Naive thymus-derived CD4-positive, alpha-beta T cell (primary cell): ENCODE data around the gene TMEM200A. TPM values are rescaled to one million over a fixed set of nuclear protein-coding genes. Genes with fewer than 3 reads are reported as not detected.

ENCODE experiments used
- ATAC-seq: fragments of 150-1000 bp; cut with Tn5 transposase; 2 replicates; pipeline ENCODE4 v1.10.0; 2021; ENCODE audit warnings: mild to moderate bottlenecking, moderate library complexity
- CTCF ChIA-PET: fragments of 350-600 bp; sonication (Branson Sonifier 250); formaldehyde crosslinking; loops from one replicate; lab custom pipeline; 2021; ENCODE audit warnings: antibody characterized with exemption; lab: Charles Lee
- POLR2A ChIA-PET: fragments of 350-600 bp; sonication (Branson Sonifier 250); formaldehyde crosslinking; loops from one replicate; lab custom pipeline; 2021; ENCODE audit warnings: antibody characterized with exemption, inconsistent platforms; lab: Charles Lee
- DNase-seq, 9 donors: peaks; one replicate each; pipeline versions ENCODE4 v3.0.0 to v3.0.0-alpha.2; 2020 to 2022; ENCODE audit warnings: mixed read lengths in 1 of 9
- H3K27ac ChIP-seq: one replicate; pipeline ENCODE4 v1.7.0; 2013; ENCODE audit warnings: mild to moderate bottlenecking, low read depth, low read length, moderate library complexity
- H3K27me3 ChIP-seq, 2 donors: one replicate each; pipeline ENCODE4 v1.7.0; 2013; ENCODE audit warnings: low read length in 2 of 2, mild to moderate bottlenecking in 2 of 2, moderate library complexity in 2 of 2; ENCODE audit not compliant: control insufficient read depth in 2 of 2, insufficient read depth in 2 of 2
- H3K36me3 ChIP-seq, 3 experiments: 1 replicate in 2 of 3; 2 replicates in 1 of 3; pipeline ENCODE4 v1.7.0; 2013; ENCODE audit warnings: low read length in 3 of 3, mild to moderate bottlenecking in 3 of 3, moderate library complexity in 1 of 3; ENCODE audit not compliant: insufficient read depth in 3 of 3, control insufficient read depth in 2 of 3
- H3K4me1 ChIP-seq, 2 donors: one replicate each; pipeline ENCODE4 v1.7.0; 2013; ENCODE audit warnings: low read length in 2 of 2, mild to moderate bottlenecking in 2 of 2, moderate library complexity in 1 of 2; ENCODE audit not compliant: control insufficient read depth in 2 of 2, insufficient read depth in 2 of 2
- H3K4me3 ChIP-seq: 2 replicates; pipeline ENCODE4 v1.7.0; 2013; ENCODE audit warnings: mild to moderate bottlenecking, low read length
- H3K9me3 ChIP-seq, 3 experiments: 1 replicate in 2 of 3; 2 replicates in 1 of 3; pipeline ENCODE4 v1.7.0; 2013; ENCODE audit warnings: low read length in 3 of 3; ENCODE audit not compliant: control insufficient read depth in 2 of 3
- H3K27ac Mint-ChIP-seq, 9 donors: one replicate each; pipeline ENCODE4 v1.8.0; 2020 to 2022; ENCODE audit warnings: mixed read lengths in 9 of 9, mild to moderate bottlenecking in 8 of 9, moderate library complexity in 5 of 9, inconsistent platforms in 2 of 9
- H3K27me3 Mint-ChIP-seq, 5 donors: one replicate each; pipeline ENCODE4 v1.8.0; 2021 to 2022; ENCODE audit warnings: mixed read lengths in 5 of 5, mild to moderate bottlenecking in 1 of 5
- H3K36me3 Mint-ChIP-seq, 5 donors: one replicate each; pipeline ENCODE4 v1.8.0; 2020 to 2022; ENCODE audit warnings: mixed read lengths in 5 of 5, mild to moderate bottlenecking in 3 of 5, inconsistent platforms in 1 of 5
- H3K4me1 Mint-ChIP-seq, 7 donors: one replicate each; pipeline ENCODE4 v1.8.0; 2020 to 2022; ENCODE audit warnings: mixed read lengths in 7 of 7, mild to moderate bottlenecking in 3 of 7, inconsistent platforms in 1 of 7
- H3K4me3 Mint-ChIP-seq, 10 donors: one replicate each; pipeline ENCODE4 v1.8.0; 2020 to 2022; ENCODE audit warnings: mild to moderate bottlenecking in 10 of 10, mixed read lengths in 10 of 10, moderate library complexity in 6 of 10, inconsistent platforms in 2 of 10
- H3K9me3 Mint-ChIP-seq, 11 donors: one replicate each; pipeline ENCODE4 v1.8.0; 2020 to 2022; ENCODE audit warnings: mixed read lengths in 11 of 11, mild to moderate bottlenecking in 4 of 11, inconsistent platforms in 1 of 11, moderate library complexity in 1 of 11
- intact Hi-C, 2 donors: fragments of 100-400 bp; cut with micrococcal nuclease; formaldehyde crosslinking; loops; one replicate each; pipeline ENCODE4 v1.15.1; 2023
- polyA plus RNA-seq, 2 donors: library from polyadenylated mRNA; unstranded; fragments of 300-500 nt; fragmentation: Illumina TruSeq; gene quantifications; one replicate each; pipeline ENCODE4 v1.2.3, GENCODE V29; 2021
- total RNA-seq, 6 experiments: library from RNA in 5 of 6; stranded (reverse) in 5 of 6; gene quantifications; 1 replicate in 5 of 6; 2 replicates in 1 of 6; pipeline ENCODE4 v1.2.3 and lab custom pipeline; 2021 to 2026

The TMEM200A gene
- total and polyA plus RNA-seq, 7 experiments from 2014 or later, result 0.15 to 7.2 (median 0.46) TPM; not detected in 1

DNA sequence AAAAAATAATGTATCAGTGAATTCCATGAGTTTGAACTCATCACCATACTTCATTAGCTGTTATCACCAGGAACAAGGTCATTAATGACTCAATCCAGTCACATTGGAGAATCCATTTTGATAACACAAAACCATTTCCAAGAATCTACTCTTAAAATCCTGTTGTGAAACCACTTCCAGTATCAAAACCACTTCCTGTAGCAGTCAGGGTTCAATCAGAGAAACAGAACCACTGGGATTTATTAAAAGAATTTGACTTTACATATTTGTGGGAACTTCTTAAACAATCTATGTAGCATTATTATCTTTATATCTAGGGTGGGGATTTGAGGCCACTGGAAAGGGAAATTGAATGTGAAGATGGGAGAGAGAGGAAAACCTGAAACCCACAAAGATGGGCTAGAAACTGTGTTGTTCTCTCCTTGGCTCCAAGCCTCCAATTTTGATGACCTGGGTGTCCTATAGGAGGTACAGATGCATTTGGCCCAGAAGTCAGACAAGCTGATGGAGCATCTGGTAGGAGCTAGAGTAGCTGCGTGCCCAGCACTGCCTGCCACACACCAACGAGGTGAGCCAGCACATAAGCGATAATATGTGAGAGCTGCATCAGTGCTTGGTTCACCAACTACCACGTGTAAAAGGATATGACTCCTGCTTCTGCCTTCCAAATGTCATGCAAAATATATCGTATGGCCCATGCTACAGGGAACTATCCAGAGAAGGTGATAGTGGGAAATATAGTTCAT lies 117.0 kb downstream of the TMEM200A start:
- Histone ChIP-seq H3K27ac (no peak overlapping the region), H3K9me3 (no peaks in the 10 kb centered on the region), H3K27me3 (no peaks in the 10 kb centered on the region), H3K4me3 (no peak overlapping the region), H3K36me3 (no peaks in the 10 kb centered on the region), H3K4me1 (peaks cover 7 to 16% of the 10 kb centered on the region in 2 donors)
- Mint-ChIP-seq H3K9me3 (peaks cover 0 to 32% (median 5%) of the 10 kb centered on the region in 11 donors), H3K4me3 (peak overlapping the region; percentile 15 to 77 (median 51)), H3K36me3 (peaks cover 0 to 41% (median 4%) of the 10 kb centered on the region in 5 donors), H3K27ac (peak overlapping the region in 4 of 9 donors; percentile 10 to 72 (median 58)), H3K27me3 (no peaks in the 10 kb centered on the region), H3K4me1 (peaks cover 9 to 40% (median 32%) of the 10 kb centered on the region in 7 donors)
- ATAC-seq, result no peak
- intact Hi-C loops, result loop anchor here in 1 of 2 donors (2.0 kb wide), 1 partner anchor 30 kb away; no protein-coding TSS in a partner anchor
- ChIA-PET POLR2A (no interaction called here), CTCF (no interaction called here)
- peak in 3 of 9 donors; percentile 8 to 9 (median 9) for DNase-seq

DNA sequence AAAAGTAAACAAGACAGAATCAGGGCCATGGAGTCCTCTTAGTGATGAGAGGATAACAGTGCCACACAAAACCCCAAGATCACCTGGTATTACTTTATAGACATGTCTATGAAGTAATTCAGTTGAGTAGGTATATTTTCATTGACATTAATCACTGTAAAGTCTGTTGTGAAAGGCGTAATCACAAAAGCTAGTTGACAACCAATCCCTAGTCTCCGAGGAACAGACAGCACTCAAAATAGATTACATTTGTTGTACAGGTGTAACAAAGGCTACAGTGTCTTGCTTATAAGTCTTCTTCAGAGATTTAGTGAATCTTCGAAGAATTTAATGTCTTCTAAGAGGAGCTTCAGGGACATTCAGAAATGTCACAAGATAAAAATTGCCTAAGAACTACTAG lies 120.1 kb downstream of the TMEM200A start:
- Mint-ChIP-seq H3K36me3 (peaks cover 0 to 36% (median 0%) of the 10 kb centered on the region in 5 donors), H3K9me3 (peaks cover 0 to 24% (median 0%) of the 10 kb centered on the region in 11 donors), H3K27me3 (no peaks in the 10 kb centered on the region), H3K27ac (no peak overlapping the region), H3K4me1 (peaks cover 10 to 40% (median 31%) of the 10 kb centered on the region in 7 donors), H3K4me3 (no peak overlapping the region)
- no peak for DNase-seq
- no peak overlapping the region for H3K27ac ChIP-seq
- intact Hi-C loops, result no loop called here
- no peak for ATAC-seq
- no peaks in the 10 kb centered on the region for H3K36me3 ChIP-seq
- no peaks in the 10 kb centered on the region for H3K9me3 ChIP-seq
- no peak overlapping the region for H3K4me3 ChIP-seq
- ChIA-PET CTCF (no interaction called here), POLR2A (no interaction called here)
- peaks cover 7 to 16% of the 10 kb centered on the region in 2 donors for H3K4me1 ChIP-seq
- H3K27me3 ChIP-seq, result no peaks in the 10 kb centered on the region

DNA sequence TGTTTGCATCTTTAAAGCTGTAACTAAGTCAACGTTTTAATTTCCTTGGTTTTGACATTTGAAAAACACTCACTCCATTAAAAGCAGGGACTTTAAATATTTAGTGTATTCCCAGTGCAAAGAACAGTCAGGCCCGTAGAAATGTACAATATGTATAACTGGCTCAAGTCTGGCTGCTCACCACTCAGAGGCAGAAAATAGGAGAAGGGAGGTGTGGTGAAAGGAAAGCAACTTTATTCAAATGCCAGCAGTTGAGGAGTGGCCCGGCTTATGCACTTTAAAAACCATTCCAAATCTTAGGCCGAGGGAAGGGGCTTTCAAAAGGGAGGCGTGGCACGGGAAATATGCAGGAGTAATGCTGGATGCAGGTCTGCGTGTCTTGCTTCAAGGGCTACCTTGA lies 120.6 kb downstream of the TMEM200A start:
- Mint-ChIP-seq H3K4me3 (no peak overlapping the region), H3K36me3 (peaks cover 0 to 37% (median 0%) of the 10 kb centered on the region in 5 donors), H3K9me3 (peaks cover 0 to 26% (median 0%) of the 10 kb centered on the region in 11 donors), H3K27me3 (no peaks in the 10 kb centered on the region), H3K27ac (peak overlapping the region in 1 of 9 donors; percentile 80), H3K4me1 (peaks cover 10 to 37% (median 31%) of the 10 kb centered on the region in 7 donors)
- ATAC-seq (no peak), DNase-seq (no peak)
- Histone ChIP-seq H3K27me3 (no peaks in the 10 kb centered on the region), H3K36me3 (no peaks in the 10 kb centered on the region), H3K4me3 (no peak overlapping the region), H3K9me3 (no peaks in the 10 kb centered on the region), H3K4me1 (peaks cover 7 to 16% of the 10 kb centered on the region in 2 donors), H3K27ac (no peak overlapping the region)
- CTCF ChIA-PET, result no interaction called here
- intact Hi-C loops, result no loop called here
- POLR2A ChIA-PET, result no interaction called here

DNA sequence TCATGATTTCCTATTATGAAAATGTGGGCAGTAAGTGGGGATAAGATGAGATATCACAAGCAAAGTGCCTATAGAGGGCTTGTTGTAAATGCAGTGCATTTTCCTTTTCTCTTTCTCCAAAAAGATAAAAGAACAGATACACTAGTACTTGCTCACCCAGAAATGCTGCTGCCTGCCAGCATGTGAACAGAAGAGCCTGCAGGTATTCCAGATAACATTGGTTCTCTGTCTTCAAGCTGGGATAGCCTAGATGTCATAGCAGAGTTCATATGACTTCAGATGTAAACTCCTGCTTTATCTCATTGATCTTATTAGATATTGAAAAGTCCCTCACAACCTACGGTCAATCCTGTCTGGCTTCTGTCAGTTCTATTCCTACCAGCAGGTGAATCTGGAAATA lies 123.7 kb downstream of the TMEM200A start:
- Histone ChIP-seq H3K4me3 (no peak overlapping the region), H3K4me1 (no peaks in the 10 kb centered on the region), H3K27me3 (no peaks in the 10 kb centered on the region), H3K9me3 (no peaks in the 10 kb centered on the region), H3K27ac (no peak overlapping the region), H3K36me3 (no peaks in the 10 kb centered on the region)
- Mint-ChIP-seq H3K27ac (peak overlapping the region in 1 of 9 donors; percentile 78), H3K36me3 (peaks cover 0 to 35% (median 4%) of the 10 kb centered on the region in 5 donors), H3K4me3 (no peak overlapping the region), H3K4me1 (peaks cover 1 to 11% (median 4%) of the 10 kb centered on the region in 7 donors), H3K9me3 (peaks cover 0 to 25% (median 2%) of the 10 kb centered on the region in 11 donors), H3K27me3 (no peaks in the 10 kb centered on the region)
- ChIA-PET CTCF (no interaction called here), POLR2A (no interaction called here)
- ATAC-seq (no peak), DNase-seq (no peak)
- intact Hi-C loops, result no loop called here

Other genes with a start within 250 kb of the TMEM200A start
- 10 to 100 TPM; 23.7 to 67.3 (median 40.7) TPM for gene SAMD3, start 143.1 kb upstream of the TMEM200A start, total RNA-seq
- 10 to 100 TPM; 43.4 to 62.6 TPM for gene SAMD3, start 143.1 kb upstream of the TMEM200A start, polyA plus RNA-seq